ENCODE results near the gene KIAA1671. TPM values are rescaled to one million over a fixed set of nuclear protein-coding genes. Genes with fewer than 3 reads are reported as not detected.

The KIAA1671 gene
- total RNA-seq, 4 donors from 2014 or later: 30.6 to 52.7 (median 39.9) TPM

GRCh38 chr22:25069758-25070481 is 117.4 kb downstream of the KIAA1671 start:
- TF ChIP-seq CTCF (IDR thresholded peaks at IDR 0.05) (no peak), EP300 (IDR thresholded peaks at IDR 0.05) (no peak), POLR2A (IDR thresholded peaks at IDR 0.05) (no peak)
- H3K27ac ChIP-seq: peak overlapping the region in 3 of 4 donors; percentile 26 to 79 (median 67)
- peaks cover 0 to 14% (median 0%) of the 10 kb centered on the region in 3 donors for H3K36me3 ChIP-seq
- peak overlapping the region in 2 of 4 donors; percentile 23 to 30 for H3K4me3 ChIP-seq
- H3K9me3 ChIP-seq: no peaks in the 10 kb centered on the region
- no peaks in the 10 kb centered on the region for H3K27me3 ChIP-seq
- H3K4me1 ChIP-seq: peaks cover 0 to 34% (median 5%) of the 10 kb centered on the region in 4 donors
- WGBS, 2 donors: 48 to 60% methylated on average over 21 to 29 of the region's 29 CpGs
- no peak for DNase-seq (ENCODE audit: low spot score in 2 of 2)

GRCh38 chr22:25070956-25071355 is 118.4 kb downstream of the KIAA1671 start:
- no peak for TF ChIP-seq POLR2A (IDR thresholded peaks at IDR 0.05)
- TF ChIP-seq EP300 (IDR thresholded peaks at IDR 0.05): no peak
- TF ChIP-seq CTCF (IDR thresholded peaks at IDR 0.05): no peak
- WGBS, 2 donors: 55 to 68% methylated on average over 3 of the region's 3 CpGs
- Histone ChIP-seq H3K27me3 (no peaks in the 10 kb centered on the region), H3K4me1 (peaks cover 0 to 41% (median 5%) of the 10 kb centered on the region in 4 donors), H3K36me3 (peaks cover 0 to 8% (median 0%) of the 10 kb centered on the region in 3 donors), H3K9me3 (no peaks in the 10 kb centered on the region), H3K4me3 (peak overlapping the region in 1 of 4 donors; percentile 23), H3K27ac (peak overlapping the region in 3 of 4 donors; percentile 26 to 79 (median 67))
- no peak for DNase-seq (ENCODE audit: low spot score in 2 of 2)

GRCh38 chr22:25071720-25072119 is 119.2 kb downstream of the KIAA1671 start:
- H3K9me3 ChIP-seq: no peaks in the 10 kb centered on the region
- H3K36me3 ChIP-seq: peaks cover 0 to 4% (median 0%) of the 10 kb centered on the region in 3 donors
- H3K27me3 ChIP-seq: no peaks in the 10 kb centered on the region
- DNase-seq (ENCODE audit: low spot score in 2 of 2): no peak
- no peak overlapping the region for H3K4me3 ChIP-seq
- peaks cover 0 to 44% (median 5%) of the 10 kb centered on the region in 4 donors for H3K4me1 ChIP-seq
- no peak for TF ChIP-seq POLR2A (IDR thresholded peaks at IDR 0.05)
- no peak for TF ChIP-seq CTCF (IDR thresholded peaks at IDR 0.05)
- no peak for TF ChIP-seq EP300 (IDR thresholded peaks at IDR 0.05)
- peak overlapping the region in 1 of 4 donors; percentile 79 for H3K27ac ChIP-seq
- WGBS, 2 donors: 85 to 91% methylated on average over 6 of the region's 6 CpGs

- TF ChIP-seq POLR2A (IDR thresholded peaks at IDR 0.05): no peak
- no peak for TF ChIP-seq EP300 (IDR thresholded peaks at IDR 0.05)
- no peak for TF ChIP-seq CTCF (IDR thresholded peaks at IDR 0.05)
- Histone ChIP-seq H3K9me3 (no peaks in the 10 kb centered on the region), H3K36me3 (peaks cover 0 to 4% (median 0%) of the 10 kb centered on the region in 3 donors), H3K4me3 (no peak overlapping the region), H3K27me3 (no peaks in the 10 kb centered on the region), H3K4me1 (peaks cover 0 to 49% (median 5%) of the 10 kb centered on the region in 4 donors), H3K27ac (no peak overlapping the region)
- 84 to 85% methylated on average over 7 of the region's 7 CpGs for WGBS, 2 donors
- DNase-seq (ENCODE audit: low spot score in 2 of 2): no peak
Observed at GRCh38 chr22:25072406-25072805, 119.9 kb downstream of the KIAA1671 start.

GRCh38 chr22:25076336-25076735 is 123.8 kb downstream of the KIAA1671 start:
- Histone ChIP-seq H3K27me3 (no peaks in the 10 kb centered on the region), H3K4me1 (peaks cover 0 to 41% (median 0%) of the 10 kb centered on the region in 4 donors), H3K36me3 (peaks cover 0 to 4% (median 0%) of the 10 kb centered on the region in 3 donors), H3K4me3 (no peak overlapping the region), H3K27ac (no peak overlapping the region), H3K9me3 (no peaks in the 10 kb centered on the region)
- DNase-seq (ENCODE audit: low spot score in 2 of 2): no peak
- 63 to 71% methylated on average over 4 of the region's 4 CpGs for WGBS, 2 donors
- TF ChIP-seq POLR2A (IDR thresholded peaks at IDR 0.05): no peak
- no peak for TF ChIP-seq CTCF (IDR thresholded peaks at IDR 0.05)
- TF ChIP-seq EP300 (IDR thresholded peaks at IDR 0.05): no peak
